HCT116 (cell line): ENCODE data around the gene CAMKMT. TPM values are rescaled to one million over a fixed set of nuclear protein-coding genes. Genes with fewer than 3 reads are reported as not detected.

Experiments
- ATAC-seq: fragments of 200-7000 bp; cut with Tn5 transposase; 2 replicates; pipeline ENCODE4 v1.9.1; 2020; ENCODE audit warnings: mild to moderate bottlenecking, moderate library complexity
- BruUV-seq: library from RNA; stranded (reverse); fragments of 400-500 nt; replicated peaks from 2 replicates; lab custom pipeline; 2021; lab: Mats Ljungman, UMichigan
- CTCF ChIA-PET: fragments of 300-600 bp; sonication (Branson Sonifier 250); formaldehyde crosslinking; loops from one replicate; lab custom pipeline; 2021; ENCODE audit warnings: antibody characterized with exemption; lab: Charles Lee
- POLR2A ChIA-PET: fragments of 300-600, 350-600 bp; sonication (Branson Sonifier 250); formaldehyde crosslinking; loops from one replicate; lab custom pipeline; 2021; ENCODE audit warnings: antibody characterized with exemption; lab: Charles Lee
- RAD21 ChIA-PET, 2 experiments: fragments of 300-600 bp; sonication (Branson Sonifier 250); formaldehyde crosslinking; loops; one replicate each; lab custom pipeline; 2023; ENCODE audit warnings: low total read pairs in 2 of 2; ENCODE audit not compliant: uncharacterized antibody in 2 of 2, unreplicated experiment in 2 of 2, low non-redundant PET in 1 of 2; lab: Charles Lee
- DNase-seq: peaks from one replicate; pipeline ENCODE4 v3.0.0-alpha.2; 2010; ENCODE audit warnings: low read depth, low spot score
- H2AFZ ChIP-seq: fragments of 200-600 bp; shearing (Covaris generic), sonication (generic); 2 replicates; pipeline ENCODE4 v1.6.1; 2017; ENCODE audit warnings: low read depth, mixed run types, mixed read lengths, antibody characterized with exemption, low read length; ENCODE audit not compliant: poor library complexity, severe bottlenecking
- H3K27ac ChIP-seq: 2 replicates; pipeline ENCODE4 v1.5.1; 2012; ENCODE audit warnings: low read depth, low read length
- H3K27me3 ChIP-seq: fragments of 200-600 bp; sonication (generic); 2 replicates; pipeline ENCODE4 v1.6.1; 2016; ENCODE audit warnings: mixed run types, low read length, mixed read lengths; ENCODE audit not compliant: insufficient read depth
- H3K36me3 ChIP-seq, 2 experiments: fragments of 200-500 bp in 1 of 2; fragments of 200-600 bp in 1 of 2; sonication (Bioruptor generic) in 1 of 2; sonication (generic) in 1 of 2; 2 replicates each; pipeline versions ENCODE4 v1.5.1 to v1.6.1; 2014 to 2016; ENCODE audit warnings: low read length in 2 of 2, inconsistent platforms in 1 of 2, mixed read lengths in 1 of 2, mixed run types in 1 of 2; ENCODE audit not compliant: insufficient read depth in 2 of 2, control insufficient read depth in 1 of 2
- H3K4me1 ChIP-seq, 2 experiments: fragments of 200-600 bp in 1 of 2; sonication (generic) in 1 of 2; 2 replicates each; pipeline versions ENCODE4 v1.5.1 to v1.6.1; 2012 to 2017; ENCODE audit warnings: low read length in 2 of 2, inconsistent platforms in 1 of 2, mild to moderate bottlenecking in 1 of 2, mixed read lengths in 1 of 2, mixed run types in 1 of 2, moderate library complexity in 1 of 2; ENCODE audit not compliant: insufficient read depth in 2 of 2, control insufficient read depth in 1 of 2
- H3K4me2 ChIP-seq: fragments of 200-600 bp; sonication (generic); 2 replicates; pipeline ENCODE4 v1.6.1; 2017; ENCODE audit warnings: mixed run types, low read length, mixed read lengths
- H3K4me3 ChIP-seq, 2 experiments: fragments of 200-600 bp in 1 of 2; sonication (generic) in 1 of 2; replicated peaks in 1 of 2; 2 replicates each; pipeline ENCODE4 v1.5.1; 2011 to 2016; ENCODE audit warnings: low read length in 2 of 2, control low read depth in 1 of 2, low read depth in 1 of 2, mild to moderate bottlenecking in 1 of 2, mixed read lengths in 1 of 2, mixed run types in 1 of 2
- H3K79me2 ChIP-seq: fragments of 200-600 bp; sonication (generic); 2 replicates; pipeline ENCODE4 v1.6.1; 2017; ENCODE audit warnings: mild to moderate bottlenecking, mixed run types, low read length, moderate library complexity, mixed read lengths; ENCODE audit not compliant: insufficient read depth
- H3K9ac ChIP-seq: fragments of 200-600 bp; sonication (generic); 2 replicates; pipeline ENCODE4 v1.6.1; 2016; ENCODE audit warnings: low read length, mixed read lengths
- H3K9me2 ChIP-seq: fragments of 200-600 bp; sonication (generic), shearing (Covaris generic); 2 replicates; pipeline ENCODE4 v1.6.1; 2017; ENCODE audit warnings: mixed run types, mild to moderate bottlenecking, moderate library complexity; ENCODE audit not compliant: insufficient read depth
- H3K9me3 ChIP-seq, 2 experiments: fragments of 200-500 bp in 1 of 2; fragments of 200-600 bp in 1 of 2; sonication (Bioruptor generic) in 1 of 2; sonication (generic) in 1 of 2; 2 replicates each; pipeline ENCODE4 v1.6.1; 2014 to 2017; ENCODE audit warnings: low read length in 2 of 2, mixed read lengths in 2 of 2, inconsistent platforms in 1 of 2, low read depth in 1 of 2, mild to moderate bottlenecking in 1 of 2, mixed run types in 1 of 2, moderate library complexity in 1 of 2; ENCODE audit not compliant: control insufficient read depth in 1 of 2, insufficient read depth in 1 of 2
- H4K20me1 ChIP-seq: fragments of 200-600 bp; sonication (generic), shearing (Covaris generic); 2 replicates; pipeline ENCODE4 v1.6.1; 2017; ENCODE audit warnings: mixed run types, mild to moderate bottlenecking, moderate library complexity; ENCODE audit not compliant: insufficient read depth
- CEBPB ChIP-seq: IDR thresholded peaks from 2 replicates; pipeline ENCODE4 v1.6.1; 2012; ENCODE audit warnings: low read depth
- EZH2 ChIP-seq: fragments of 200-600 bp; sonication (generic); IDR thresholded peaks from 2 replicates; pipeline ENCODE4 v1.6.1; 2017; ENCODE audit warnings: antibody characterized with exemption, mixed run types
- POLR2A ChIP-seq: IDR thresholded peaks from 2 replicates; pipeline ENCODE4 v1.7.0; 2011; ENCODE audit warnings: borderline replicate concordance; ENCODE audit not compliant: insufficient read depth, insufficient read length; ENCODE audit errors: extremely low read depth
- RAD21 ChIP-seq: IDR thresholded peaks from 2 replicates; pipeline ENCODE4 v1.6.1; 2012; ENCODE audit warnings: low read depth, mild to moderate bottlenecking
- SIN3A ChIP-seq: IDR thresholded peaks from 2 replicates; pipeline ENCODE4 v1.6.1; 2012; ENCODE audit warnings: low read depth
- TCF7L2 ChIP-seq: IDR thresholded peaks from 2 replicates; pipeline ENCODE4 v1.7.0; 2011; ENCODE audit warnings: borderline replicate concordance, inconsistent platforms; ENCODE audit not compliant: insufficient read depth, insufficient read length; ENCODE audit errors: extremely low read depth
- ZNF274 ChIP-seq: fragments of 200-500 bp; sonication (Bioruptor generic); IDR thresholded peaks from 2 replicates; pipeline ENCODE4 v1.6.1; 2014; ENCODE audit warnings: mild to moderate bottlenecking, low read depth, low read length, inconsistent platforms
- intact Hi-C: fragments of 100-400 bp; cut with micrococcal nuclease; formaldehyde crosslinking; loops from 2 replicates; pipeline ENCODE4 v1.10.0; 2022
- total RNA-seq: library from RNA; stranded (reverse); gene quantifications from one replicate; pipeline ENCODE4 v1.2.1, GENCODE V29; 2021; ENCODE audit not compliant: unreplicated experiment
- TF ChIP-seq, protein P1 (sequence below): IDR thresholded peaks from 2 replicates; pipeline ENCODE4 v1.6.1; 2012
- TF ChIP-seq, protein P2 (sequence below), 3 experiments: fragments of 200-600 bp in 1 of 3; sonication (generic) in 1 of 3; IDR thresholded peaks in 2 of 3; conservative IDR thresholded peaks in 1 of 3; 2 replicates each; pipeline ENCODE4 v1.5.1; 2012 to 2017; ENCODE audit warnings: low read depth in 2 of 3, low read length in 2 of 3, antibody characterized with exemption in 1 of 3, borderline replicate concordance in 1 of 3, control low read depth in 1 of 3, mild to moderate bottlenecking in 1 of 3, mixed read lengths in 1 of 3, mixed run types in 1 of 3, moderate library complexity in 1 of 3; ENCODE audit not compliant: insufficient read depth in 1 of 3

Gene CAMKMT
- total RNA-seq, 1 experiment from 2014 or later: 10.6 TPM

- no peak overlapping the region for H3K9ac ChIP-seq
- peaks cover 5% of the 10 kb centered on the region; the same call in 1 of the 2 replicates for H3K27me3 ChIP-seq
- no peak overlapping the region for H3K4me3 ChIP-seq
- no peaks in the 10 kb centered on the region for H3K36me3 ChIP-seq
- no peaks in the 10 kb centered on the region for H3K9me3 ChIP-seq
- DNase-seq (no peak), ATAC-seq (no peak)
- no peak overlapping the region for H3K4me2 ChIP-seq
- H4K20me1 ChIP-seq: no peaks in the 10 kb centered on the region; the same call in 1 of the 2 replicates
- ChIA-PET CTCF (no interaction called here), POLR2A (no interaction called here), RAD21 (no interaction called here)
- H2AFZ ChIP-seq: no peak overlapping the region
- TF ChIP-seq, protein P1, sequence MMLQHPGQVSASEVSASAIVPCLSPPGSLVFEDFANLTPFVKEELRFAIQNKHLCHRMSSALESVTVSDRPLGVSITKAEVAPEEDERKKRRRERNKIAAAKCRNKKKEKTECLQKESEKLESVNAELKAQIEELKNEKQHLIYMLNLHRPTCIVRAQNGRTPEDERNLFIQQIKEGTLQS: no peak
- TF ChIP-seq SIN3A (no peak), POLR2A (no peak), RAD21 (no peak), TCF7L2 (no peak), CEBPB (no peak)
- TF ChIP-seq, protein P2, sequence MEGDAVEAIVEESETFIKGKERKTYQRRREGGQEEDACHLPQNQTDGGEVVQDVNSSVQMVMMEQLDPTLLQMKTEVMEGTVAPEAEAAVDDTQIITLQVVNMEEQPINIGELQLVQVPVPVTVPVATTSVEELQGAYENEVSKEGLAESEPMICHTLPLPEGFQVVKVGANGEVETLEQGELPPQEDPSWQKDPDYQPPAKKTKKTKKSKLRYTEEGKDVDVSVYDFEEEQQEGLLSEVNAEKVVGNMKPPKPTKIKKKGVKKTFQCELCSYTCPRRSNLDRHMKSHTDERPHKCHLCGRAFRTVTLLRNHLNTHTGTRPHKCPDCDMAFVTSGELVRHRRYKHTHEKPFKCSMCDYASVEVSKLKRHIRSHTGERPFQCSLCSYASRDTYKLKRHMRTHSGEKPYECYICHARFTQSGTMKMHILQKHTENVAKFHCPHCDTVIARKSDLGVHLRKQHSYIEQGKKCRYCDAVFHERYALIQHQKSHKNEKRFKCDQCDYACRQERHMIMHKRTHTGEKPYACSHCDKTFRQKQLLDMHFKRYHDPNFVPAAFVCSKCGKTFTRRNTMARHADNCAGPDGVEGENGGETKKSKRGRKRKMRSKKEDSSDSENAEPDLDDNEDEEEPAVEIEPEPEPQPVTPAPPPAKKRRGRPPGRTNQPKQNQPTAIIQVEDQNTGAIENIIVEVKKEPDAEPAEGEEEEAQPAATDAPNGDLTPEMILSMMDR (IDR thresholded peaks at IDR 0.05 in 2 of 3, conservative IDR thresholded peaks at IDR 0.05 in 1 of 3; ENCODE audit: borderline replicate concordance in 1 of 3, insufficient read depth in 1 of 3, low read depth in 2 of 3, low read length in 2 of 3): no peak
- BruUV-seq: no TSS peak
- H3K4me1 ChIP-seq: no peaks in the 10 kb centered on the region
- no peaks in the 10 kb centered on the region for H3K9me2 ChIP-seq
- intact Hi-C loops: no loop called here
- no peak overlapping the region for H3K27ac ChIP-seq
- no peaks in the 10 kb centered on the region for H3K79me2 ChIP-seq
Observed at GRCh38 chr2:44796771-44797170, 435.0 kb downstream of the CAMKMT start.

- no peak for ATAC-seq
- no peak for DNase-seq
- no peaks in the 10 kb centered on the region for H3K79me2 ChIP-seq
- no peak overlapping the region for H3K4me3 ChIP-seq
- intact Hi-C loops: no loop called here
- ChIA-PET POLR2A (no interaction called here), RAD21 (no interaction called here), CTCF (no interaction called here)
- peaks cover 5% of the 10 kb centered on the region; the same call in 1 of the 2 replicates for H3K27me3 ChIP-seq
- H3K4me1 ChIP-seq: no peaks in the 10 kb centered on the region
- H3K9me3 ChIP-seq: no peaks in the 10 kb centered on the region
- no peaks in the 10 kb centered on the region for H3K9me2 ChIP-seq
- H3K27ac ChIP-seq: no peak overlapping the region
- H3K36me3 ChIP-seq: no peaks in the 10 kb centered on the region
- no peak overlapping the region for H2AFZ ChIP-seq
- no peak for TF ChIP-seq EZH2
- TF ChIP-seq CEBPB: no peak
- TF ChIP-seq TCF7L2: no peak
- TF ChIP-seq ZNF274: no peak
- H3K4me2 ChIP-seq: no peak overlapping the region
- no peak overlapping the region for H3K9ac ChIP-seq
- no TSS peak for BruUV-seq
- H4K20me1 ChIP-seq: no peaks in the 10 kb centered on the region; the same call in 1 of the 2 replicates
Observed at GRCh38 chr2:44798139-44798659, 436.5 kb downstream of the CAMKMT start.
